GM23338 (cell line): ENCODE data around the gene ENOX1. TPM values are rescaled to one million over a fixed set of nuclear protein-coding genes. Genes with fewer than 3 reads are reported as not detected.

Experiments used
- ATAC-seq: fragments of 200-7000 bp; cut with Tn5 transposase; 3 replicates; pipeline ENCODE4 v1.9.1; 2020
- DNase-seq: peaks from one replicate; pipeline ENCODE4 v3.0.0-alpha.2; 2015; ENCODE audit warnings: low spot score
- H2AFZ ChIP-seq: fragments of 200-600 bp; sonication (generic); 2 replicates; pipeline ENCODE4 v1.8.0; 2016; ENCODE audit warnings: antibody characterized with exemption, mild to moderate bottlenecking, moderate library complexity
- H3F3A ChIP-seq: fragments of 200-600 bp; sonication (generic); replicated peaks from 2 replicates; pipeline ENCODE4 v1.8.0; 2017; ENCODE audit warnings: antibody characterized with exemption, mixed run types, low read depth
- H3K27ac ChIP-seq: fragments of 200-600 bp; sonication (generic); 2 replicates; pipeline ENCODE4 v1.6.1; 2016; ENCODE audit warnings: low read depth
- H3K27me3 ChIP-seq: fragments of 200-600 bp; sonication (generic); 2 replicates; pipeline ENCODE4 v1.8.0; 2016; ENCODE audit warnings: mild to moderate bottlenecking, mixed run types, moderate library complexity; ENCODE audit not compliant: insufficient read depth
- H3K36me3 ChIP-seq: fragments of 200-600 bp; sonication (generic); 2 replicates; pipeline ENCODE4 v1.8.0; 2016; ENCODE audit warnings: mild to moderate bottlenecking; ENCODE audit not compliant: insufficient read depth
- H3K4me1 ChIP-seq: fragments of 200-600 bp; sonication (generic); 2 replicates; pipeline ENCODE4 v1.8.0; 2016; ENCODE audit warnings: mild to moderate bottlenecking, moderate library complexity; ENCODE audit not compliant: insufficient read depth
- H3K4me2 ChIP-seq: fragments of 200-600 bp; sonication (generic); 2 replicates; pipeline ENCODE4 v1.7.1; 2017; ENCODE audit warnings: mixed run types
- H3K4me3 ChIP-seq: fragments of 200-600 bp; sonication (generic); 2 replicates; pipeline ENCODE4 v1.6.1; 2016; ENCODE audit warnings: mixed run types
- H3K79me2 ChIP-seq: fragments of 200-600 bp; sonication (generic); replicated peaks from 2 replicates; pipeline ENCODE4 v1.8.0; 2017; ENCODE audit warnings: mild to moderate bottlenecking; ENCODE audit not compliant: insufficient read depth
- H3K9me2 ChIP-seq: fragments of 200-600 bp; sonication (generic); 2 replicates; pipeline ENCODE4 v1.8.0; 2017; ENCODE audit not compliant: insufficient read depth
- H4K20me1 ChIP-seq: fragments of 200-600 bp; sonication (generic); replicated peaks from 2 replicates; pipeline ENCODE4 v1.8.0; 2017; ENCODE audit warnings: mild to moderate bottlenecking; ENCODE audit not compliant: insufficient read depth
- H3K27ac Mint-ChIP-seq: 2 replicates; pipeline ENCODE4 v1.8.0; 2020; ENCODE audit warnings: inconsistent platforms, mild to moderate bottlenecking, moderate library complexity, mixed read lengths
- H3K27me3 Mint-ChIP-seq: 3 replicates; pipeline ENCODE4 v1.8.0; 2022; ENCODE audit warnings: low read depth, mild to moderate bottlenecking, moderate library complexity, mixed read lengths, inconsistent platforms; ENCODE audit not compliant: insufficient read depth, poor library complexity
- H3K36me3 Mint-ChIP-seq: 3 replicates; pipeline ENCODE4 v1.8.0; 2021; ENCODE audit warnings: low read depth, mild to moderate bottlenecking, inconsistent platforms, moderate library complexity, mixed read lengths
- H3K4me1 Mint-ChIP-seq: 3 replicates; pipeline ENCODE4 v1.8.0; 2020; ENCODE audit warnings: mild to moderate bottlenecking, inconsistent platforms, mixed read lengths
- H3K4me3 Mint-ChIP-seq: 3 replicates; pipeline ENCODE4 v1.8.0; 2021; ENCODE audit warnings: moderate library complexity, mild to moderate bottlenecking, inconsistent platforms, mixed read lengths
- H3K9me3 Mint-ChIP-seq: 3 replicates; pipeline ENCODE4 v1.8.0; 2020; ENCODE audit warnings: moderate library complexity, mild to moderate bottlenecking, inconsistent platforms, mixed read lengths
- CREB1 ChIP-seq: fragments of 250-450 bp; sonication (Bioruptor Pico); IDR thresholded peaks from 2 replicates; pipeline ENCODE4 v1.5.0; 2020; ENCODE audit warnings: low read depth, mild to moderate bottlenecking, moderate library complexity
- CTCF ChIP-seq, 2 experiments: fragments of 200-600 bp in 1 of 2; sonication (generic) in 1 of 2; conservative IDR thresholded peaks; 2 replicates each; pipeline versions ENCODE4 v1.5.1 to v1.6.1; 2016 to 2017; ENCODE audit warnings: antibody characterized with exemption in 2 of 2, low read depth in 2 of 2, mild to moderate bottlenecking in 2 of 2, moderate library complexity in 1 of 2
- ETS1 ChIP-seq: IDR thresholded peaks from 2 replicates; pipeline ENCODE4 v1.6.1; 2016; ENCODE audit warnings: antibody characterized with exemption
- EZH2 ChIP-seq: fragments of 200-600 bp; sonication (generic); IDR thresholded peaks from one replicate; pipeline ENCODE4 v1.8.0; 2017; ENCODE audit warnings: antibody characterized with exemption, mild to moderate bottlenecking, low read depth; ENCODE audit not compliant: unreplicated experiment
- EZH2phosphoT487 ChIP-seq: fragments of 200-600 bp; sonication (generic); IDR thresholded peaks from one replicate; pipeline ENCODE4 v1.8.1; 2018; ENCODE audit warnings: antibody characterized with exemption; ENCODE audit not compliant: unreplicated experiment
- JUNB ChIP-seq: IDR thresholded peaks from one replicate; pipeline ENCODE4 v1.6.1; 2016; ENCODE audit warnings: antibody characterized with exemption; ENCODE audit not compliant: unreplicated experiment
- NANOG ChIP-seq: IDR thresholded peaks from 2 replicates; pipeline ENCODE4 v1.6.1; 2016; ENCODE audit warnings: antibody characterized with exemption, borderline replicate concordance
- POLR2AphosphoS5 ChIP-seq: IDR thresholded peaks from 2 replicates; pipeline ENCODE4 v1.6.1; 2016; ENCODE audit warnings: antibody characterized with exemption, low read depth
- STAT1 ChIP-seq: IDR thresholded peaks from one replicate; pipeline ENCODE4 v1.6.1; 2016; ENCODE audit warnings: antibody characterized with exemption; ENCODE audit not compliant: unreplicated experiment
- ZNF114 ChIP-seq: fragments of 250-450 bp; sonication (Bioruptor Pico); IDR thresholded peaks from 2 replicates; pipeline ENCODE4 v1.5.0; 2020; ENCODE audit warnings: mild to moderate bottlenecking, moderate library complexity
- ZNF331 ChIP-seq: fragments of 250-450 bp; sonication (Bioruptor Pico); IDR thresholded peaks from 2 replicates; pipeline ENCODE4 v1.5.0; 2020; ENCODE audit warnings: low read depth, mild to moderate bottlenecking, moderate library complexity
- ZNF462 ChIP-seq: fragments of 250-450 bp; sonication (Bioruptor Pico); IDR thresholded peaks from 2 replicates; pipeline ENCODE4 v1.5.0; 2020; ENCODE audit warnings: mild to moderate bottlenecking, moderate library complexity
- polyA plus RNA-seq: library from polyadenylated mRNA; unstranded; fragments of >200 nt; fragmentation: Nextera tagmentation; extraction: Ambion mirVana; gene quantifications from 2 replicates; pipeline ENCODE4 v1.2.1, GENCODE V29; 2016
- total RNA-seq: library from RNA; depleted of rRNA; stranded (reverse); fragments of >200 nt; shearing (Covaris generic); gene quantifications from 2 replicates; pipeline ENCODE4 v1.2.3, GENCODE V29; 2014

The ENOX1 gene
- total and polyA plus RNA-seq, 2 experiments from 2014 or later = 0.66 to 0.81 TPM

- TF ChIP-seq CTCF (conservative IDR thresholded peaks at IDR 0.05; ENCODE audit: low read depth in 2 of 2) (no peak), EZH2phosphoT487 (no peak)
These were observed 423.4 kb downstream of the ENOX1 start (continued) for GRCh38 chr13:43363156-43363953.

- Histone ChIP-seq H3K27ac (no peak overlapping the region), H3K9me2 (no peaks in the 10 kb centered on the region)
- TF ChIP-seq JUNB (no peak), STAT1 (no peak), POLR2AphosphoS5 (no peak), CREB1 (CRISPR knock-in tag) (no peak), ZNF114 (CRISPR knock-in tag) (no peak), EZH2 (no peak), NANOG (no peak), CTCF (conservative IDR thresholded peaks at IDR 0.05; ENCODE audit: low read depth in 2 of 2) (no peak), ETS1 (no peak), ZNF331 (no peak), ZNF462 (CRISPR knock-in tag) (no peak)
These were observed 424.2 kb downstream of the ENOX1 start for GRCh38 chr13:43362556-43362955.

More at GRCh38 chr13:43362556-43362955, 424.2 kb downstream of the ENOX1 start:
- Histone ChIP-seq H3K36me3 (no peaks in the 10 kb centered on the region), H2AFZ (peak overlapping the region; percentile 72; the same call in 1 of the 2 replicates), H3K27me3 (no peaks in the 10 kb centered on the region), H3K4me2 (no peak overlapping the region), H4K20me1 (no peaks in the 10 kb centered on the region), H3K4me1 (peaks cover 52% of the 10 kb centered on the region), H3K4me3 (no peak overlapping the region), H3K79me2 (no peaks in the 10 kb centered on the region), H3F3A (no peaks in the 10 kb centered on the region)
- ATAC-seq (no peak), DNase-seq (no peak)
- peaks cover 53% of the 10 kb centered on the region for H3K4me1 Mint-ChIP-seq
- H3K9me3 Mint-ChIP-seq = no peaks in the 10 kb centered on the region
- H3K36me3 Mint-ChIP-seq = no peaks in the 10 kb centered on the region
- no peak overlapping the region for H3K4me3 Mint-ChIP-seq
- peaks cover 4% of the 10 kb centered on the region for H3K27me3 Mint-ChIP-seq
- H3K27ac Mint-ChIP-seq = peak overlapping the region; percentile 47; the same call in 1 of the 2 replicates
